ENCODE data around the gene TXN2.

TXN2 gene

GRCh38 chr22:36467946-36468345 lies 13.5 kb downstream of the TXN2 start:
- no peak overlapping the region for H3K27ac ChIP-seq
- TF ChIP-seq, protein P1, sequence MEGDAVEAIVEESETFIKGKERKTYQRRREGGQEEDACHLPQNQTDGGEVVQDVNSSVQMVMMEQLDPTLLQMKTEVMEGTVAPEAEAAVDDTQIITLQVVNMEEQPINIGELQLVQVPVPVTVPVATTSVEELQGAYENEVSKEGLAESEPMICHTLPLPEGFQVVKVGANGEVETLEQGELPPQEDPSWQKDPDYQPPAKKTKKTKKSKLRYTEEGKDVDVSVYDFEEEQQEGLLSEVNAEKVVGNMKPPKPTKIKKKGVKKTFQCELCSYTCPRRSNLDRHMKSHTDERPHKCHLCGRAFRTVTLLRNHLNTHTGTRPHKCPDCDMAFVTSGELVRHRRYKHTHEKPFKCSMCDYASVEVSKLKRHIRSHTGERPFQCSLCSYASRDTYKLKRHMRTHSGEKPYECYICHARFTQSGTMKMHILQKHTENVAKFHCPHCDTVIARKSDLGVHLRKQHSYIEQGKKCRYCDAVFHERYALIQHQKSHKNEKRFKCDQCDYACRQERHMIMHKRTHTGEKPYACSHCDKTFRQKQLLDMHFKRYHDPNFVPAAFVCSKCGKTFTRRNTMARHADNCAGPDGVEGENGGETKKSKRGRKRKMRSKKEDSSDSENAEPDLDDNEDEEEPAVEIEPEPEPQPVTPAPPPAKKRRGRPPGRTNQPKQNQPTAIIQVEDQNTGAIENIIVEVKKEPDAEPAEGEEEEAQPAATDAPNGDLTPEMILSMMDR (conservative IDR thresholded peaks at IDR 0.05), result no peak

DNA sequence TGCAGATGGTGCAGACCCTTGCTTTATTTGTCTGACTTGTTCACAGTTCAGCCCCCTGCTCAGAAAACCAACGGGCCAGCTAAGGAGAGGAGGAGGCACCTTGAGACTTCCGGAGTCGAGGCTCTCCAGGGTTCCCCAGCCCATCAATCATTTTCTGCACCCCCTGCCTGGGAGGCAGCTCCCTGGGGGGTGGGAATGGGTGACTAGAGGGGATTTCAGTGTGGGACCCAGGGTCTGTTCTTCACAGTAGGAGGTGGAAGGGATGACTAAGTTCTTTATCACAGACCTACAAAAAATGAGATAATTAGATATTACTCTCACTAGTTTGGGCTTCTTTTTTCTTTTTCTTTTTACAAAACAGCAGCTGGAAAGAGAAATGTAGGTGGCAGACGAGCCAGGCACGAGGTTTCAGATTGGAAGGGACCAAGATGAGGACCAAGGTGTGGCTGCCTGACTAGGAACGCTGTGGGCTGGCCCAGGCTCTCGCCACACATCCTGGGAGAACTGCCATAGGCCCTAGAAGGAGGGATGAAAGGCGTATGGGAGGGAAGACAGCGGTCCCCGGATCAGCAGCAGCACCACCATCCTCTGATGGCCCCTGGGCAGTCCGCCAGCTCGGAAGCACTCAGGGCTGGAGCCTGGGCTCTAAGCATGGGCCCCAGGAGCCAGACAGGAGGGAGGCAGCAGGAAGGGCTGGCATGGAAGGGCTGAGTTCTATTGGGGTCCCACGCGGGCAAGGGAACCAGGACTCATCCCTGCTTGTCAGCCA lies 14.2 kb downstream of the TXN2 start:
- H3K27ac ChIP-seq, result no peak overlapping the region
- TF ChIP-seq, protein P1 (conservative IDR thresholded peaks at IDR 0.05), result no peak

- TF ChIP-seq, protein P1 (conservative IDR thresholded peaks at IDR 0.05), result no peak
- no peak overlapping the region for H3K27ac ChIP-seq
These were observed 15.2 kb downstream of the TXN2 start for GRCh38 chr22:36466258-36466657.

DNA sequence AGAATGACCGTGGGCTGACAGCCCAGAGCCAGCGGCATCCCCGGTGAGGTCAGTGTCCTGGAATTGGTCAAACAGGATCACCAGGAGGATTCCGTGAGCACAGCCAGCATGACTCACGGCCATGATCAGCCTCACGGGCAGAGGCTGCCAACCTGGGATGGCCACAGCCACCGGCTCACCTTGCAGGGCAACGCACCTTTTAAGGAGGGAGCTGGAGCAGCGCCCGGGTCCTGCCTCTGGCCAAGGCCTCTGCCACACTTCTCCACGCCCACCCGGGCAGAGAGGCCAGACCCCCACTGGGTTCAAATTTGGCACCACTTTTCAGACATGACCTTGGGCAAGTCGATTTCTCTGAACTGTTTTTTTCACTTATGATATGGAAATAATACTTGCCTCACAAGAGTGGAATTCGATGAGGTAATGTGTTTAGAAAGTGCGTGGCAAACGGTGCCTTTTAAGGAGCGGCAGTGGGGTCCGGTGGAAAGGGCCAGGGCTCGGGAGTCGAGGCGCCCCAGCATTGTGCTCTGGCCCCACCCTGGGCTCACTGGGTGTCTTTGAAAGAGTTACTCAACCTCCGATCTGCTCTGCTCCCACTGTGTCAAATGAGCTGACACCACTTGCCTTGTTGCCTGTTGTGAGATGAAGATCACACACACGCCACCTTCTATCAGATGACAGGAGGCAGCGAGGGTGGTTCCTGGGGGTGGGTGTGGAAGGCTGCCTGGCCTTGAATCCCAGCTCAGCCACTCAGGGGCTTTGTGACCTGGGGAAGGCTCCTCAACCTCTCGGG lies 16.0 kb downstream of the TXN2 start:
- TF ChIP-seq, protein P1 (conservative IDR thresholded peaks at IDR 0.05), result no peak
- no peak overlapping the region for H3K27ac ChIP-seq

DNA sequence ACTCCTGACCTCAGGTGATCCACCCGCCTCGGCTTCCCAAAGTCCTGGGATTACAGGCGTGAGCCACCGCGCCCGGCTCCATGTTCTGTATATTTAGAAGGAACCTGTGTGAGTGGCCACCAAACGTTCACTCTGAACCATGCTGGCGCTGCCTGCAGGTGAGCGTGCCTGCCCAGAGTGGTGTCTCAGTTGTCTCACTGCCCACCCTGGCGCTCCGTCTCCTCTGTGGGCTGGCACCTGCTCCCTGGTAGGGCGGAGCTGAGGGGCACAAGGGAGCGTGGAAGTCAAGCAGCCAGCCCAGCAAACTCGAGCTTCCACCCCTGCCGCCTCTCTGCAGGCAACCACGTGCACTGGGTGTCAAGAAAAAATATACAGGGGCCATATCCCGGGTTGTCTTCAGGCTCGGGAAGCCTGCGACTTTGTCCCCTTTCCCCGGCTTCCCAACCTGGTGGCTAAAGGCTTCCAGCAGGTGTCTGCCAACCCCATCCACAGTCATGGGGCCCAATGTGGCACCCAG lies 16.7 kb downstream of the TXN2 start:
- H3K27ac ChIP-seq, result no peak overlapping the region
- TF ChIP-seq, protein P1 (conservative IDR thresholded peaks at IDR 0.05), result no peak

- TF ChIP-seq, protein P1 (conservative IDR thresholded peaks at IDR 0.05), result no peak
These were observed 17.7 kb downstream of the TXN2 start for GRCh38 chr22:36463783-36464184.

More at GRCh38 chr22:36463783-36464184, 17.7 kb downstream of the TXN2 start:
- no peak overlapping the region for H3K27ac ChIP-seq

Measured in VCaP (cell line).